HL-60 (cell line): ENCODE measurements around the gene MGAT4B.
A peak's percentile ranks its signal among the peaks of the same experiment; 100 is the strongest.

Experiments used
- DNase-seq, 2 experiments: peaks; one replicate each; pipeline ENCODE4 v3.0.0-alpha.2; 2010 to 2020; ENCODE audit warnings: low read depth in 1 of 2, low spot score in 1 of 2
- H3K27ac ChIP-seq: fragments of 250-450 bp; sonication (Bioruptor Pico); replicated peaks from 2 replicates; pipeline ENCODE4 v1.5.1; 2020; ENCODE audit warnings: mild to moderate bottlenecking, moderate library complexity
- H3K27me3 ChIP-seq: fragments of 250-450 bp; sonication (Bioruptor Pico); 2 replicates; pipeline ENCODE4 v1.5.1; 2021; ENCODE audit warnings: mild to moderate bottlenecking, moderate library complexity; ENCODE audit not compliant: insufficient read depth, poor library complexity, severe bottlenecking
- H3K4me3 ChIP-seq: replicated peaks from 2 replicates; pipeline ENCODE4 v1.5.1; 2011; ENCODE audit warnings: mild to moderate bottlenecking, control low read depth, low read length; ENCODE audit not compliant: insufficient read depth
- CTCF ChIP-seq: IDR thresholded peaks from one replicate; pipeline ENCODE4 v1.5.1; 2011; ENCODE audit warnings: low read length, control low read depth, inconsistent platforms; ENCODE audit not compliant: insufficient read depth
- GABPA ChIP-seq: IDR thresholded peaks from 2 replicates; pipeline ENCODE4 v1.6.1; 2012; ENCODE audit warnings: low read depth
- POLR2AphosphoS5 ChIP-seq: IDR thresholded peaks from 2 replicates; pipeline ENCODE4 v1.6.1; 2012; ENCODE audit warnings: low read depth
- REST ChIP-seq: IDR thresholded peaks from 2 replicates; pipeline ENCODE4 v1.6.1; 2012; ENCODE audit warnings: low read depth; ENCODE audit not compliant: insufficient replicate concordance
- SPI1 ChIP-seq: IDR thresholded peaks from 2 replicates; pipeline ENCODE4 v1.6.1; 2012; ENCODE audit warnings: low read depth, mild to moderate bottlenecking, borderline replicate concordance

MGAT4B gene

GRCh38 chr5:179794575-179794974 is 12.1 kb downstream of the MGAT4B start:
- no peak for DNase-seq
- TF ChIP-seq CTCF (no peak), REST (no peak)
- Histone ChIP-seq H3K27me3 (no peaks in the 10 kb centered on the region), H3K27ac (peak overlapping the region; percentile 72), H3K4me3 (peak overlapping the region; percentile 31)

GRCh38 chr5:179794171-179794570 is 12.5 kb downstream of the MGAT4B start:
- TF ChIP-seq POLR2AphosphoS5 (no peak), CTCF (no peak), REST (no peak), GABPA (no peak), SPI1 (no peak)
- no peak for DNase-seq
- Histone ChIP-seq H3K27ac (peak overlapping the region; percentile 72), H3K4me3 (peak overlapping the region; percentile 31), H3K27me3 (no peaks in the 10 kb centered on the region)

GRCh38 chr5:179793468-179794139 is 13.1 kb downstream of the MGAT4B start, which contains the start of gene LTC4S:
LTC4S (plus strand) TSS chr5:179793986; CDS start chr5:179794081, 95 bp downstream.
- Histone ChIP-seq H3K27me3 (no peaks in the 10 kb centered on the region), H3K4me3 (peak within 1 kb of the TSS; percentile 31), H3K27ac (peak within 1 kb of the TSS; percentile 72)
- DNase-seq = peak; percentile 84 to 96
- TF ChIP-seq SPI1 (peak; percentile 69), CTCF (no peak), REST (no peak), POLR2AphosphoS5 (peak; percentile 44), GABPA (no peak)
